GM21576 (cell line): Measurements from ENCODE around the gene CYP24A1.

Experiments used
- ATAC-seq: cut with Tn5 transposase; IDR thresholded peaks from one replicate; pipeline ENCODE4 v1.9.1; 2021; ENCODE audit warnings: mild to moderate bottlenecking, moderate library complexity; ENCODE audit not compliant: unreplicated experiment

CYP24A1 gene

DNA sequence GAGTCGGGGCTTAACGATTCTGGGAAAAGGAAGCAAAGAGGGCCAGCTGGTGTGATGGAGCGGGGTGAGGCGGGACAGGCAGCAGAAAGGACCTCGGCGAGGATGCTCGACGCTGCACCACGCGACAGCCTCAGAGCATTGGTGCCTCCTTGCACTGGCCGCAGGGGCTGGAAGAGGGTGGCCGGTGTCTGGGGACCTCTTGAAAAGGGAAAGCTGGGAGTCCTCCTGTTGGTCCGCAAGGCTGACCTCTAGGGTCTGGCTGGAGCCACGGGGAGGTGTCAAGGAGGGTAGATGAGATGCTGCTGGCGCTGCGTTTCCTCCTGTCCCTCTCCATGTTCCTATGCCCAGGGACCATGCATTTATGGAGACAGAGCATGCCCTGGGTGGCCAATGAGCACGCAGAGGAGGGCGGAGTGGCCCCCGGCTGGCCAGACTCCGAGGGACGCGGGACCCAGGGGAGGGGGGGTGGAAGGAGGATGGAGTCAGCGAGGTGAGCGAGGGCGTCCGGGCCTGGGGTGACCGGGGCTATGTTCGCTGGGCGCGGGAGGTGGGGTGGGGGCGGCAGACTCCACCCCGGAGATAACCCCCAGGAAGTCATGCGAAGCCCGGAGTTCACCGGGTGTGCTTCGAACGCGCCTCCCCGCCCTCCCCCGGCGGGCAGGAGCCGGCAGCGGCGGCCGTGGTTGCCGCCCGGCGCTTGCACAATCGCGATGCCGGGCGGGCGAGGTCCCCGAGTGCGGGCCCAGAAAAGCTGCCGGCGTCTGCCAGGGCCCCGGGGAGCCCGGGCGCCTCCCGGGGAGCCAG lies at the start of gene CYP24A1:
Gene CYP24A1 (minus strand): TSS at position 334 of the 804 bp plus-strand sequence. CDS start 407 bp downstream, outside the sequence.
- no peak for ATAC-seq

DNA sequence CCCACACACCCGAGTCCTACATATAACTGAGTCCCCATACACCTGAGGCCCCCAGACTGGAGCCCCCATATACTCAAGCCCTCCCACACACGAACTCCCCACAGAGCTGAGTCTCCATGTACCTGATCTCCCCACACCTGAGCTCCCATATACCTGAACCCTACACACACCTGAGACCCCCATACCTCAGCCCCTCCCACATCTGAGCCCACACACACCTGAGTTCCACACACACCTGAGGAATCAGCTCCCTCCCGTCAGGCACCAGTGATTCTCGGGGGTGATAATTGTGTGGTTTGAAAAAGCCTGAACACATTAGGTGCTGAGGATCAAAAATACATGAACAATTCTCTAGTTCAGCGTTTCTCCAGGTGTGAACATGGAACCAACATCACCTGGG lies 49.5 kb upstream of the CYP24A1 start:
- ATAC-seq = no peak

GRCh38 chr20:54221996-54222890 lies 48.5 kb upstream of the CYP24A1 start:
- no peak for ATAC-seq

GRCh38 chr20:54221353-54221752 lies 47.6 kb upstream of the CYP24A1 start:
- ATAC-seq = no peak

- no peak for ATAC-seq
These were observed 46.9 kb upstream of the CYP24A1 start for GRCh38 chr20:54220722-54221121.

GRCh38 chr20:54219751-54220426 lies 46.1 kb upstream of the CYP24A1 start:
- ATAC-seq = no peak

- no peak for ATAC-seq
These were observed 44.7 kb upstream of the CYP24A1 start for GRCh38 chr20:54218470-54218869.

- ATAC-seq = no peak
These were observed 44.0 kb upstream of the CYP24A1 start for GRCh38 chr20:54217762-54218161.

GRCh38 chr20:54215157-54215789 lies 41.5 kb upstream of the CYP24A1 start:
- no peak for ATAC-seq

DNA sequence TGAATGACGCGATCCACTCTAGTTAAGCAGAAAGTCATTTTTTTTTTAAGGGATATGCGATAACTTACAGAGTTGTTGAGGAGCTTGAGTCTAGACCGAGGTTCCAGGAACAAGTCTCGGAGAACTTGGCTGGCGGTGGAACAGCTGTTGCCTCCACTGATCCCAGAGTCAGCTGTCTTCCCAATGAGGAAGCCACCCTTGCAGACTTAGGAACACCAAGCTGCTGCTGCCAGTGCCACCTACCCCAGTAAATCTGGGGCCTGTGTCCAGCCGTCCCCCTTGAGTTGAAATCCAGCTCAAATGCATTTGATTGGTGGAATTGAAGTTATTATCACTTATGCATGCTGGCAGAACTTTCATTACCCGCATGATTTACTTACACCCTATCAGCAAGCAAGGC lies 40.8 kb upstream of the CYP24A1 start:
- ATAC-seq = no peak

DNA sequence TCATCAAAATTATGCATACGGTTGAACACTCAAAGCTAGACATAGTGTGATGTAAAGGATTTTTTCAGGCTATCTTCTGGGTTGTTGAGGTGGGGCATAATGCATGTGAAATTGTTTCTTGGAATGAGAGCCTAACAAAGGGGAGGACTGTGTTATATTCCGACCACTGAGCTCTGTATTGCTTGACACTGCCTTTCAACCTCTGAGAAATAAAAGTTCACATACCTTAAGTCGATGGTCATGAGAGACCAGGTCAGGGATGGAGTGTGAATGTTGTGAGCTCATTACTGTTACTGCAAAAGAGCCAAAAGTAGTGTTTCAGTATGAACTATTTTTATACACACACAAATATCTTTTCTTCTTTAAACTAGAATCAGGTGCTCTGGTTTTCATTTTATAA lies 39.1 kb upstream of the CYP24A1 start:
- ATAC-seq = no peak

- no peak for ATAC-seq
These were observed 38.4 kb upstream of the CYP24A1 start for GRCh38 chr20:54212226-54212625.

- no peak for ATAC-seq
These were observed 35.5 kb upstream of the CYP24A1 start for GRCh38 chr20:54209216-54209813.

GRCh38 chr20:54208548-54209176 lies 34.9 kb upstream of the CYP24A1 start:
- ATAC-seq = peak; percentile 12

- peak; percentile 91 for ATAC-seq
These were observed 34.2 kb upstream of the CYP24A1 start, which contains the start of gene PFDN4 for GRCh38 chr20:54207743-54208547. Gene PFDN4 (plus strand): TSS chr20:54208087. CDS start chr20:54208101, 14 bp downstream.

- no peak for ATAC-seq
These were observed 33.4 kb upstream of the CYP24A1 start for GRCh38 chr20:54207053-54207742.

DNA sequence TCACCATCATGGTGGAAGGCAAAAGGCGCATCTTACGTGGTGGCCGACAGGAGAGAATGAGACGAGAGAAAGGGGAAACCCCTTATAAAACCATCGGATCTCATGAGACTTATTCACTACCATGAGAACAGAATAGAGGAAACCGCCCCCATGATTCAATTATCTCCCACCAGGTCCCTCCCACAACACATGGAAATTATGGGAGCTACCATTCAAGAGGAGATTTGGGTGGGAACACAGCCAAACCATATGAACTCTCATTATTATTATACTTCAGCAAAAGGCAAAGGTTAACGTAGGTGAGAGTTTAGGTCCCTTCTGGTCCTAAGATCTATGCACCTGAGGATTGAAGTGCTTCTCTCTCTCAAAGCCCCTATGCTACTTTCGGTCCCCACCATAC lies 31.7 kb upstream of the CYP24A1 start:
- no peak for ATAC-seq

GRCh38 chr20:54204481-54204880 lies 30.7 kb upstream of the CYP24A1 start:
- ATAC-seq = no peak
